GM19438 (cell line): ENCODE measurements around the gene WDR20.

Source experiments
- ATAC-seq: cut with Tn5 transposase; IDR thresholded peaks from one replicate; pipeline ENCODE4 v1.9.1; 2021; ENCODE audit warnings: low read depth; ENCODE audit not compliant: unreplicated experiment

The WDR20 gene

GRCh38 chr14:102215576-102216250 is 76.0 kb downstream of the WDR20 start:
- ATAC-seq, result no peak

- no peak for ATAC-seq
These were observed 77.7 kb downstream of the WDR20 start for GRCh38 chr14:102217399-102217798.

DNA sequence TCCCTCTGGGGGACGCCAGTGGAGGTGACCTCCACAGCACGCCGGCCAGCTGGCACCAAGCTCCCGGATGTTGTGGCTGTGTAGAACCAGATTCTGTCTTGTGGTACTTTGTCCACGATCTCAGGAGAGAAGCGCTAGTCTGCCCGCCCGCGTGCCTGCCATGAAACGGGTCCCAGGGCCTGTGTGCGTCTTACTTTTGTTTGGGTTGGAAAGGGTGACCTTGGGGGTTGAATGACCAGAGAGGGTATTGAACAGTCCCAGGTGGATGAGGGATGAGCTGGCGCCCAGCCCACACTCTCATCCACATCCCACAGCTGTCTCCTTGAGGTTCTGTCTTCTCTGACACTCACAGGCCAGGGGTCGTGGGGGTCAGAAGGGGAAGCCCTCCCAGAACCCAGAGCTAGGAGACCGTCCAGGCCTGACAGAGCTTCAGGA is 78.3 kb downstream of the WDR20 start:
- no peak for ATAC-seq

GRCh38 chr14:102218688-102219087 is 79.0 kb downstream of the WDR20 start:
- ATAC-seq, result no peak

GRCh38 chr14:102219316-102219715 is 79.6 kb downstream of the WDR20 start:
- no peak for ATAC-seq

DNA sequence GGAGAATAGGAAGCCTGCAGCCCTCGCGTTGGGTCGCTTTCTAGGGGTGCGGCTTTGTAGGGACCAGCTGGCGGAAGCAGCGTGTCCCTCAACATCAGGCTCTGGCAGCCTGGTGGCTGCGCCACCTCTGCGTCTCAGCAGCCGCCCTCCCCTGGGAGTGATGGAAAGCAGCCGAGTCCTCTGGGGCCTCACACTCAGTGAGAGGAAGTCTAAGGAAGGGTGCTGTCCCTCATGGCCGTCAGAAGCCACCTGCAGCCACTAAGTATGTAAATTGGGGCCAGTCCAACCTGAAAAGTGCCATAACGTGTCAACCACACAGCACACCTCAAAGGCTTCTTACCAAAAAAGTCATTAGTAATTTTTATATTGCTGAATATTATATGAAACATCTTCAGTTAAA is 80.3 kb downstream of the WDR20 start:
- ATAC-seq, result peak; percentile 96

DNA sequence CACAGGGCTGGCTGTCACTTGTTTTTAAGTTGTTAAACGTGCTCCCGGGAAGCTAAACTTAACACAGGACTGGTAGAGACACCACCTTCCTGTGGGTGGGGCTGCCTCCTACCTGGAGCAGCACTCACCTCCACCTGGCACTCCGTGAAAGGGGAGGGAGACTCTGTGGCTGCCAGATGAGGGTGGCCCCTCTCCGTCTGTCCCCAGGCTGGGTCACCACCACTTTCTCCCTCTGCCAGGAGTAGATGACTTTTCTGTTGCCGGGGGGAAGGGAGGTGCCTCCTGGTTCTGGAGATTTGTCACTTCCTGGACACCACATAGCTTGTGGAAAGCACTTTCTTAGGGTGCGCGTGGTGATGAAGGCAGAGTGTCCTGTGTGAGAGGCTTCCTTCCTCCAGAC is 81.3 kb downstream of the WDR20 start:
- no peak for ATAC-seq

DNA sequence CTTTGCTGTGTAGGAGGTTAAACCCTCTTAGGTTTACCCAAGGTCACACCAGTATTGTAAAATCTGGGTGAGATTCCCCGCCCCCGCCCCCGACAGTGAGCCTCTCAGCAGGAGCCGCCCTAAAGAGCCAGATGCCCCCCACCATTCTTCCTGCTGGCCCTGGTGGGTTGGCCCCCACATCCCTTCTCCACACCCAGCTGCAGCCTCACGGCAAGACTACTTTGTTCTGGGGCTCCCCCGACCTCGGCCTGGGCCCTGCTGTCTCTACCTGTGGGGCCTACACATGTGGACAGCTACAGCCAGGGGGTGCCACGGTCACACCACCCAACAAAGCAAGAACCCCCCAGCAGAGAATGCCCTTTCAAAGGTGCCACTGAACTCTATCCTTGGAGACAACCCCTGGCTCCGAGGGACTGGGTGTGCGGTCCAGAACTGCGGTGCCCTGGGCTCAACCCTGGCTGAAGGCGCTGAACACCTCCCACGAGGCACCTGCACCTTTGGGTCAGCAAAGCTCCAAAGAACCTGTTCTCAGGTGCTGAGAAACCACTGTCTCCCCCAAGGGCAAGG is 82.4 kb downstream of the WDR20 start:
- ATAC-seq, result no peak

GRCh38 chr14:102222751-102223150 is 83.1 kb downstream of the WDR20 start:
- ATAC-seq, result no peak

DNA sequence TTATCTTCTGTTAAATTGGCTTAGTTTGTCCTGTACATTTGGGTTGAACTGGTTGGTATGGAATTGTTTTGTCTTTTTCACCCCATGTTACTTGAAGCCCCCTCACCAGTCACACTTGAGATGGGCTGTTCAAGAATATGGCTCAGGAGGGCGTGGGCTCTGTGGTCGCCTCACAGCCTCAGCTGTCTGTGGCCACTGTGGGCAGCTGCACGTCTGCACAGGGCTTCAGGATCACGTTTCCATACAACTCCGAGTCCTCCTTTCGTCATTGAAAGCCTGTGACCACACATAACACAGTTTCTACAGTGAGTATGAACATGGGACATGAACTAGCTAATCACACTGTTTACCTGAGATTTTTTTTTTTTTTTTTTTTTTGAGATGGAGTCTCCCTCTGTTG is 84.0 kb downstream of the WDR20 start:
- ATAC-seq, result no peak

- no peak for ATAC-seq
These were observed 85.7 kb downstream of the WDR20 start for GRCh38 chr14:102225386-102225785.

GRCh38 chr14:102225936-102226335 is 86.2 kb downstream of the WDR20 start:
- ATAC-seq, result no peak

GRCh38 chr14:102226356-102227125 is 86.8 kb downstream of the WDR20 start:
- ATAC-seq, result no peak

DNA sequence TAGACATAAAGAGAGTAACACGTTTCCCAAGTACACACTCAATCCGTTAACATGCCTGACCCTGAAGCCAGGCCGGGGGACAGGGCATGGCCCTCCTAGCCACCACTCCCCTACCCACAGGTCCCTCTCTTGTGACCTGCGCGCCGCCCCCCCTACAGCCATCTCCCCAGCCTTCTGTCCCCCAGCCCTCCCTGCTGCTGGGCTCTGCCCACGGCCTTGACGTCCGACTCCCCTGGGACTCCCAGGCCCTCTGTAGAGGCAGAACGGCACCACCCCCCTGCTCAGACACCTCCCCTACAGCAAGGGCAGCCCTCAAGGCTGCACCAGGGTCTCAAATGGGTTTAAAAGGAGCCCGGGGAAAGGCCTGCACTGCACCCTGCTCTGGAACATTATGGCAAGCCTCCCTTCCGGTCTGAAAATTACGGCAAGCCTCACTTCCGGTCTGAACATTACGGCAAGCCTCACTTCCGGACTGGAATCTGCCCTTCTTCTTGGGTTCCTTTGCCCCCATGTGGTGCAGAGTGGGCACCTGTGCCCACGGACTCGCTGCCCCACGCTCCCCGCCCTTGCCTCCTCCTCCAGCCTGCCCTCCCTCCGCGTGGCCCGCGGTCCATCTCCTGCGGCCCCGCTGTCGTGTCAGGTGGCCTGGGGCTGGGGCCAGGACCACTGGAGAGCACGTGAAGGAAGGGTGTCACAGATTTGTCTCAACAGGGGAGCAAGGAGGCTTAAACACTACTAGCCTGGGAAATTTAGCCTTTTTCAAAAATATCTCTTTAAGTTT is 87.7 kb downstream of the WDR20 start:
- no peak for ATAC-seq

GRCh38 chr14:102229071-102229738 is 89.5 kb downstream of the WDR20 start:
- ATAC-seq, result no peak

DNA sequence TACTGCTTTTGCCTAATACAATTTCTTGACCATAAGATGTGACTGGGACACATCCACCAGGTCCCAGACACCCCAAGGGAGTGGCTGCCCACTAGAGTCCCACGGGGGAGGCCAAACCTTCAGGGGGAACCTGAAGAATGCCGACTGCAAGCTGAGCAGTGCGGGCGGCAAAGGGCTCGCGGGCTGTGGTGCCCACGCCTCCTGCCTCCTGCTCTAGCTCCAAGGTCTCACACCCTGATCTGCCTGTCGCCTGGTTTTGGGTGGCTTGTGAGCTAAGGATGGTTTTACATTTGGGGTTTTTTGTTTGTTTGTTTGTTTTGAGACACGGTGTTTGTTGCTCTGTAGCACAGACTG is 90.0 kb downstream of the WDR20 start:
- ATAC-seq, result no peak

- no peak for ATAC-seq
These were observed 90.9 kb downstream of the WDR20 start for GRCh38 chr14:102230481-102231210.

- no peak for ATAC-seq
These were observed 92.0 kb downstream of the WDR20 start for GRCh38 chr14:102231476-102232347.

- no peak for ATAC-seq
These were observed 92.6 kb downstream of the WDR20 start for GRCh38 chr14:102232348-102232625.
